BJ (cell line): Measurements from ENCODE around the gene TMEM132C. TPM values are rescaled to one million over a fixed set of nuclear protein-coding genes. Genes with fewer than 3 reads are reported as not detected.

Source experiments
- CTCF ChIA-PET: fragments of 350-600 bp; formaldehyde crosslinking; extraction: SDS; loops from one replicate; lab custom pipeline; 2021; ENCODE audit warnings: antibody characterized with exemption, inconsistent platforms; lab: Yijun Ruan, JAX
- POLR2A ChIA-PET: fragments of 300-600 bp; sonication (Branson Sonifier 250); formaldehyde crosslinking; extraction: SDS; loops from one replicate; lab custom pipeline; 2021; ENCODE audit warnings: antibody characterized with exemption; lab: Charles Lee
- DNase-seq: peaks from one replicate; pipeline ENCODE4 v3.0.0-alpha.2; 2011; ENCODE audit warnings: low read depth
- H3K27me3 ChIP-seq: 2 replicates; pipeline ENCODE4 v1.6.0; 2011; ENCODE audit warnings: low read length; ENCODE audit not compliant: control insufficient read depth, insufficient read depth
- H3K36me3 ChIP-seq: 2 replicates; pipeline ENCODE4 v1.5.1; 2011; ENCODE audit warnings: low read length; ENCODE audit not compliant: control insufficient read depth, insufficient read depth
- H3K4me3 ChIP-seq: 2 replicates; pipeline ENCODE4 v1.5.1; 2011; ENCODE audit warnings: low read depth, mild to moderate bottlenecking, control low read depth, low read length
- polyA plus RNA-seq: library from polyadenylated mRNA; depleted of rRNA; stranded (reverse); fragments of >200 nt; gene quantifications from 2 replicates; pipeline ENCODE4 v1.2.3, GENCODE V29; 2011
- TF ChIP-seq, protein P1 (sequence below): IDR thresholded peaks from 2 replicates; pipeline ENCODE4 v1.5.1; 2011; ENCODE audit warnings: low read depth, mild to moderate bottlenecking, control low read depth, inconsistent platforms, low read length, moderate library complexity; ENCODE audit not compliant: insufficient read depth

TMEM132C gene
- polyA plus RNA-seq, 1 experiment: not detected

DNA sequence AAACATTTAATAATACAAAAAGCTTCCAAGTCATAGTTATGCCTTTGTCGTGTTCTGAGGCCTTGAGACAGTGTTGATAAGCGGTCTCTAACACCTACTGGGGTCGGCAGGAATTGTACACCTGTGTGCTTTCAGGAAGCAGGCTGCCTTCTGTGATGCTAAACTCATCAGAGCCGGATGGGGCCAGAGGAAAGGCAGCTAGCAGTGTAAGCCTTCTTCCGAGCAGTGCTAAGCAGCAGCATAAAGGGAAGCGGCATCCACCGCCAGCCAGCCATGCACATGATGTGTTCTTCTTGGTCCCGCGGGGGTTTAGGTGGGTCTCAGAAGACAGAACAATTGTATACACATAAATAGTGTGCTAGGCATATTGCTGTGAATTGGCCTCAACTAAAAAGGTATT, 397.5 kb downstream of the TMEM132C start:
- POLR2A ChIA-PET: no interaction called here
- CTCF ChIA-PET: no interaction called here
- Histone ChIP-seq H3K4me3 (no peak overlapping the region), H3K27me3 (no peaks in the 10 kb centered on the region), H3K36me3 (no peaks in the 10 kb centered on the region)
- no peak for DNase-seq
- TF ChIP-seq, protein P1, sequence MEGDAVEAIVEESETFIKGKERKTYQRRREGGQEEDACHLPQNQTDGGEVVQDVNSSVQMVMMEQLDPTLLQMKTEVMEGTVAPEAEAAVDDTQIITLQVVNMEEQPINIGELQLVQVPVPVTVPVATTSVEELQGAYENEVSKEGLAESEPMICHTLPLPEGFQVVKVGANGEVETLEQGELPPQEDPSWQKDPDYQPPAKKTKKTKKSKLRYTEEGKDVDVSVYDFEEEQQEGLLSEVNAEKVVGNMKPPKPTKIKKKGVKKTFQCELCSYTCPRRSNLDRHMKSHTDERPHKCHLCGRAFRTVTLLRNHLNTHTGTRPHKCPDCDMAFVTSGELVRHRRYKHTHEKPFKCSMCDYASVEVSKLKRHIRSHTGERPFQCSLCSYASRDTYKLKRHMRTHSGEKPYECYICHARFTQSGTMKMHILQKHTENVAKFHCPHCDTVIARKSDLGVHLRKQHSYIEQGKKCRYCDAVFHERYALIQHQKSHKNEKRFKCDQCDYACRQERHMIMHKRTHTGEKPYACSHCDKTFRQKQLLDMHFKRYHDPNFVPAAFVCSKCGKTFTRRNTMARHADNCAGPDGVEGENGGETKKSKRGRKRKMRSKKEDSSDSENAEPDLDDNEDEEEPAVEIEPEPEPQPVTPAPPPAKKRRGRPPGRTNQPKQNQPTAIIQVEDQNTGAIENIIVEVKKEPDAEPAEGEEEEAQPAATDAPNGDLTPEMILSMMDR: no peak

DNA sequence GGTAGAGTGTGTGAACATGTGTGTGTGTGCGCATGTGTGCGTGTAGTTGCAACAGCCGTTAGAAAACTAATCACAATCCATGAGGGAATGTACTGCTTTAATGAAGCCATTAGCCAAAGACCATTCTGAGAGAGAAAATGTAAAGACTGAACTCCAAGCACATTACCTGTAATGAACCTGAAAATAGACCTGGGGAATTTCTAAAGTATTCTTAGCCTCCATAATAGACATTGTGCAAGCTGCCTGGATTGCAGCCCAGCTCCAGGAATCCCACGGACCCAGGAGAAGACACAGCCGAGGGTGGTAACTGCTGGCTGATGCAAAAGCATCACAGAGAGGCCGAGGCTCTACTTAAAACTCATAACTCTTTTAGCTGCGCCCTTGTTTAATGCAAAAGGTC, 400.2 kb downstream of the TMEM132C start:
- no peaks in the 10 kb centered on the region for H3K36me3 ChIP-seq
- POLR2A ChIA-PET: no interaction called here
- CTCF ChIA-PET: no interaction called here
- H3K27me3 ChIP-seq: no peaks in the 10 kb centered on the region
- no peak overlapping the region for H3K4me3 ChIP-seq
- DNase-seq: no peak
- TF ChIP-seq, protein P1: no peak

DNA sequence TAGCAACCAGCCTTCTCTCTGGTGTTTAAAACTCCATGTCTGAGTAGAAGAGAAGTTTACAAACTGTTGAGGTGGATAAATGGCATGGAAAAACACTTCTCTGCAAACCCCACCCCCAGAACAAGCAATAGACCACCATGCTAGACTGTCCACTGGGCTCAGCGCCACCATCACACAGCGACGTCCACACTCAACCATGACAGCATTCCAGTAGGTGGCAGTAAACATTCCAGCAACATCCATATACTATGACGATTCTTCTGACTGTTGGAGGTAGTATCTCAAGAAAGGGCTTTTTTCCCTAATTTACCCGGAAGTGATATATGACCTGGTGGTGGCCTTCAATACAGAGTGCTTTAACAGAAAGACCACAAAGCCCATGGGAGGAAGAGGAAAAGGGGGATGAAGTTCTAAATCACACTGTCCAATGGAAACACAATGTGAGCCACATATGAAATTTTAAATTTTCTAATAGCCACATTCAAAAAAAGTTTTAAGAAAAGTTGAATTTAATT, 404.6 kb downstream of the TMEM132C start:
- DNase-seq: no peak
- POLR2A ChIA-PET: no interaction called here
- TF ChIP-seq, protein P1: no peak
- H3K36me3 ChIP-seq: no peaks in the 10 kb centered on the region
- H3K27me3 ChIP-seq: no peaks in the 10 kb centered on the region
- H3K4me3 ChIP-seq: no peak overlapping the region
- CTCF ChIA-PET: no interaction called here

DNA sequence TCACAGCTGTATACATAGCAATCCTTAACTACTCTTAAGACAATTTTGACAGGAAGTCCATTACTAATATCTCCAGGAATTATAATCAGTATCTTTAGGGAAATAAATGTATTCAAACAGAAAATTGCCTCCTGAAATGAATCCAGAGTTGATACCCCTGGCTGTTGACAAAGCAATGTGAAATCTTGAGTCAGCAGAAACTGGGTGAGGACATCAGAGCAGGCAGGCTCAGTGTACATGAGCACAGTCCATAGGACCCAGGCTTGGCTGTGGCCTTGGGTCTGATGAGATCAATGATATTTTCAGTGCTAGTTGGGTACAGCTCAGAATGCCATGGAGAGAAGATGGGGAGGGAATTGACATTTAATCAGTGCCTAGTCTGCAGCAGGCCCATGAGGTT, 405.5 kb downstream of the TMEM132C start:
- TF ChIP-seq, protein P1: no peak
- no peaks in the 10 kb centered on the region for H3K27me3 ChIP-seq
- H3K4me3 ChIP-seq: no peak overlapping the region
- H3K36me3 ChIP-seq: no peaks in the 10 kb centered on the region
- DNase-seq: no peak
- POLR2A ChIA-PET: no interaction called here
- CTCF ChIA-PET: no interaction called here

DNA sequence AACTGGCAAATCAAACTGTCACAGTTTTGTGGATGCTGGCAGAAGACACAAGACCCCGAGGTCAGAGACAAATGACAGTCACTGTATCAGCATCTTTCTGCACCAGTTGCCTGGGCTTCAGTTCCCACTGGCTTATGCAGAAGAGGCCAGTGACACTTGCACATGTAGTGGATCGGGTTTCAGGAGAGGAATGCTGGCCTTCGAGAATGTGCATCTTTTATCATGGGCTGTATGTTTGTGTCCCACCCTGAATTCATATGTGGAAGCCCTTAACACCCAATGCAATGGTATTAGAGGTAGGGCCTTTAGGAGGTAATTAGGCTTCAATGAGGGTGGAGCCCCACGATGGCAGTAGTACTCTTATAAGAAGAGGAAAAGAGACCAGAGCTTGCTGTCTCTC, 405.9 kb downstream of the TMEM132C start:
- Histone ChIP-seq H3K27me3 (no peaks in the 10 kb centered on the region), H3K4me3 (no peak overlapping the region), H3K36me3 (no peaks in the 10 kb centered on the region)
- CTCF ChIA-PET: no interaction called here
- POLR2A ChIA-PET: no interaction called here
- no peak for DNase-seq
- TF ChIP-seq, protein P1: no peak
